Activated CD4-positive, CD25-positive, alpha-beta regulatory T cell (primary cell): ENCODE measurements around the gene DCAF10.
"Not testable (repeated sequence)": the region's sequence is repeated elsewhere in the genome, so short reads cannot be mapped to it uniquely, and the experiment has no call there.

ENCODE experiments used
- DNase-seq, 4 experiments: peaks; one replicate each; lab custom pipeline; 2025; lab: John Stamatoyannopoulos, UW

The DCAF10 gene

DNA sequence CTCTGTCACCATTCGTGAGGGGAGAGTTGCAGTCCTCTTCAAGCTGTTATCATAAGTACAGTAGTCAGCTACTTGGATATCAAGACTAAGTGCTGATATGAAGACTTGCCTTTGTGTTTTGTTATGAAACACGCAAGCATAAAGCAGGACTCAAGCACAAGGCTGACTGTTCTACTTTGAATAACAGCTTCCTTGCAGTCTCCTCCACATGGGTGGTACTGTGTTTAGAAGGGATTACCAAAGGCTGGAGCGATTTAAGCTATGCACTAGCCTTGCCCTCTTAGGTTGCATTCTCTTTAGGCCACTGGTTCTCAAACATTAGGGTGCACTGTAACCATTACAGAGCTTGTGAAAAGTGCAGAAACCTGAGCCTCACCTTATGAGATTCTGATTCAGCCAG lies 61.9 kb downstream of the DCAF10 start:
- no peak for DNase-seq

DNA sequence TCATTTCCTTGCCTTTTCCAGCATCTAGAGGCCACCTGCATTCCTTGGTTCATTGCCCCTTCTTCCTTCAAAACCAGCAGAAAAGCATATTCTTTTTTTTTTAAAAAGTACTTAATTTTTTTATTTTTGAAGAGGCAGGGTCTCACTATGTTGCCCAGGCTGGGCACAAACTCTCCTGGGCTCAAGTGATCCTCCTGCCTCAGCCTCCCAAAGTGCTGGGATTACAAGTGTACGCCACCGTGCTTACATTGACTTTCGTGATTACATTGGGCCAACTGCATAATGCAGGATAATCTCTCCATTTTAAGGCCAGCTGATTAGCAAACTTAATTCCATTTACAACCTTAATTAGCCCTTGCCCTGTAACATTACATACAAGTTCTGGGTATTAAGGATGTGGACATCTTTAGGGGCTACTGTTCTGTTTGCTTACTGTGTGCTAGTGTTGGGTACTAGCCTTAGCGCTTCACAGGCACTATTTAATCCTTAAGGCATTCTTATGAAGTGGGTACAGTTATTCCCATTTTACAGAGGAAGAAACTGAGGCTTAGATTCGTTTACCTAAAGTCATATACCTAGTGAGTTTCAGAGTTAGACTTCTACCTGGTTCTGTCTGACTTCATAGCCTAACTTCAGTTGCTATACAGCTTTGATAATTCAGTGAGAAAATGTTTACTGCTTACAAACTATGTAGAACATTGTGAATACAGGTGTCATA lies 69.6 kb downstream of the DCAF10 start:
- DNase-seq, result no peak

- no peak for DNase-seq
These were observed 70.2 kb downstream of the DCAF10 start for GRCh38 chr9:37870799-37871176.

GRCh38 chr9:37873955-37874354 lies 73.4 kb downstream of the DCAF10 start:
- no peak for DNase-seq

- no peak for DNase-seq
These were observed 75.8 kb downstream of the DCAF10 start for GRCh38 chr9:37876376-37876775.

DNA sequence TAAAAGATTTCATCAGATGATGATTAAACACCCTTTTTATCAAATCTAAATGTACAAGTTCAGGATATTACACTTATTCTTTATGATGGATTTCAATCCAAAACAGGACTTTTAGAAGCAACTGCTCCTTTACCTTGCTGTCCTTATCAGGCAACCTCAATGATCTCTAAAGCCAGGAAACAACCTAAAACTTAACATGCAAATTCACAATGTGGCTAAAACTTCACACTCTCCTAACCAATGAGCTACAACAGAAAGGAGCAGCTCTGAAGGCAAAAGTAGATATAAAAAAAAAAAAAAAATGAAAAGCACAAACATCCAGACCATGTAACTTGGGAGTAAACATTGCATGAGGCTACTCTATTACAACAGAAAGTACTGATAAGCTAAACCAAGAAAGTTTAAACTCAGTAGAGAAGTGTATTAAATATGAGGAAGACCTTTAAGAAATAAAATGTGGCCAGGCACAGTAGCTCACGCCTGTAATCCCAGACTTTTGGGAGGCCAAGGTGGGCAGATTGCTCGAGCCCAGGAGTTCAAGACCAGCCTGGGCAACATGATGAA lies 80.4 kb downstream of the DCAF10 start:
- DNase-seq, result no peak

DNA sequence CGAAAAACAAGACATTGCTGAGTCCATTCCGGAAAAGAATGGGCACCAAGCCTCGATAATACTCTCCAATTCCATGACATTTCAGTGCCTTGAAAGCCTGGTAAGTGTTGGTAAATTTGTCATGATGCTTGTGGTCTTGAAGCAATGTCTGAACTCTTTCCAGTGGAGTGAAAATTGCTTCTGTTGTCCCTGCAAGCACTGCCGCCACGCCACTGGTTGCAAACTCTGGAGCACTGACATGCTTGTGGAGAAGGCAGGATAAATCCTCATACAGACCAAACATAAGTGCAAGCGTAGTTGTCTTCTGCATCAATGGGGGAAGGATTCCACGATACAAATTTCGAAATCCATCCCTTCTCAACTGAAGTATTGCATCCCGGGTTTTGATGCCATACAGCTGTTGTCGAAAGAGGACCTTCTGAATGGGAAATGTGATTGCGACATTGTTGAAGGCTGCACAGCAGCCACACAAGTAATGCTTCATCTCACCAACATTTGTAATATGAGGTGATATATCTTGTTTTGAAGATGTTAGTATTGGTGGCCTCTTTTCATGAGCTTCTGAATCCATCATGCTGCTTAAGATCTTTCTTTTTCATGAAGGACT lies 87.5 kb downstream of the DCAF10 start:
- DNase-seq, result not testable (repeated sequence)

DNA sequence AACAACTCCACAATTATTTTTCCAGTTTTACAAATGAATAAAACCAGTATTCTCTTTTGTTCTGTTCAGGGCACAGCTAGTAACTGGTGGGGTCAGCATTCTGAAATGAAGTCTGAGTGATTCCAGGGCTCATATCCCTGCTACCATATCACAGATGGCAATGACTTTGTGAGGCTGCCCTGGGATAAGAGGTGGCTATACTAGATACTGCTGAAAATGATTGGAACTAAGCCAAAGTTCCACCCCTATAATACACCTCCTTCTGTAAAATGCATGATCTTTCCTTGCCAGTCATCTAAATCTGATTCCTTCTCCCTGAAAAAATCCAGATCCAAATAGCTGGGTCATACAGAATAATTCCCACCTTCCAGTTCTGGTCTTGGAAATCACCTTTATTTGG lies 88.9 kb downstream of the DCAF10 start:
- DNase-seq, result no peak

- not testable (repeated sequence) for DNase-seq
These were observed 90.4 kb downstream of the DCAF10 start for GRCh38 chr9:37891042-37891441.

- DNase-seq, result no peak
These were observed 91.5 kb downstream of the DCAF10 start for GRCh38 chr9:37892063-37892462.

DNA sequence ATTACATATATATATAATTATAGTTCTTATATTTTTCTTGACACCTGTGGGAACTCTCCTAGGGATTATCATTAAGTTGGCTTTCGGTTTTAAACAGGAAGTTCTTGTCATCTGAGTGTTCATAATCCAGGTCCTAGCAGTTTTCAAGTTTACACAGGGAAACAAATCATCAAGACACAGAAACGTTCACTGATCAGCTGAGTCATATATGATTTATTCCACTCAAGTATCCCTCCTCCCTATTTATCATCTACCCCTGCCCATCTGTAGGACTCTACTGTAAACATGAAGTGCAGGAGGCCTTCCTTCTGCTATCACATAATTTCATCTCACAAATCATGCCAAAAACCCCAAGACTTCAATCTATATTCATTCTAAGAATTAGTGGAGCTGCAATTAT lies 97.1 kb downstream of the DCAF10 start:
- no peak for DNase-seq

DNA sequence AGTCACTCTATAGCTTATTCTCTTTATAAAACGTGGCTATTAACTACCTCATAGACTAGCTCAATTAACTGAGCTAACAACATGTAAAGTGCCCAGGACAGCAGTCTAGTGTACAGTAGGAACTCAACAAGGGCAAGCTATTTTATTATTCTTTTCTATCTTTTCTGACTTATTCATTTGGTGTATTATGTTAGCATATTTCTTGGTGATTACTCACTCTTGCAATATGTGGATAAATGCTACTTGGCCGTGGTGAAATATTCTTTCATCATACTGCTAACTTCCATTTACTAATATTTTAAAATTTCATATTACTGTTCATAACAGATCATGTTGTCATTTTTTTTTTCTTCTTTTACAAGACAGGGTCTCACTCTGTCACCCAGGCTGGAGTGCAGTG lies 98.4 kb downstream of the DCAF10 start:
- no peak for DNase-seq

DNA sequence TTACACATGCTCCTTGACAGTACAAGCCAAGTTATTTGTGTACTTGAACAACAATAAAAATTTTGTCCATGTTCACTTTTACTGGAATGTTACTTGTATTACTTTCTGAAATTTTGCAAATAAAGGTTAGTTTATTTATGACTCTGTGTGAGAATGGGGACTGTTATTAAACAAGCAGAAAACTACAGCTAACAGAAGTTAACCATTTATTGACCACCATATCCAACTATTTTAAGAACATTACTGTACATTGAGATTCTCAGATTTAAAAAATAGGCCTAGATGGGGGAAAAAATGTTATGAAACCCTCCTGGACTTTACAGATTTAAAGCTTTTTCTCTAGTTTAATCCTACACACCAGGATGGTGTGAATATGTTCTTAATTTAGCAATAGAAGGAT lies 101.5 kb downstream of the DCAF10 start:
- DNase-seq, result no peak

DNA sequence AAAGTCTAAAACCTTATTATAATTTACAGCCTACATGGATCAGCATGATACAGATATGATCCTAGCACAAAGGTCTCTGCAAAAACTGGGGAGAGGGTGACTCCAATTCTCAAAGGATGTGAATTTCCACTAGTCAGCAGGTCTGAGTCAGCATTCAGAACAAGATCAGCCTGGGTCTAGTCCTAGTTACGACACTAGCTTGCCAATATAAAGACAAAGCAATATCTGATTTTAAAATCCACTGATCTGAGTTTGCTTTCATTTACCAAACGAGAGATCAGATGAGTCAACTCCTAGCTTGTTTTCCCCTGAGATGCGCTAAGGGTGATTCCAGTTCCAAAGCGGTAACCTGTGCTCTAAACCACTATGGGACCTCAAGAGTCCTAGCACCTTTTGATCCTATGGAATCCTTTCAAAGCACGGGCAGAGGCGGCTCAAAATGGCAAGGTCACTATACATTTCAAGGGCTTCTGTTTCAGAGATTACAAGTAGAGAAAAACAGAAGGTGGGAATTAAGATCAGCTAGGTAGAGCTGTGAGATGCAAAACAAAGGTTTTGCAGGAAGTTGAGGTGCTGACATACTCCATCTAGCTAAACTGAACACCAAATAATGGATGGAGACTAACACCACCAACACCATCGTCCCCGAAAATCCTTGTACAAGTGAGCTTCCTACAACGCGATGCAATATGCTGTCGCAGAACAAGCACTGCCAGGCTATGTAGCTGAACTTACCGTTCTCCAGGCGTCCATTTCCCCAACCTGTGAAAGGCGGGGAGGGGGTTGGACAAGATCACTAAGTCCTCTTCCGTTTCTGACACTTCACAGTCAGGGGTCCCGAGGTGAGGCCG lies 102.4 kb downstream of the DCAF10 start:
- no peak for DNase-seq

- peak; percentile 88 to 97 (median 90) for DNase-seq
These were observed 103.2 kb downstream of the DCAF10 start, which contains the start of gene SLC25A51 for GRCh38 chr9:37903647-37904444. Gene SLC25A51 (minus strand): TSS chr9:37904127. CDS start chr9:37888550, 15,577 bp downstream.

- no peak for DNase-seq
These were observed 104.0 kb downstream of the DCAF10 start for GRCh38 chr9:37904445-37905130.

DNA sequence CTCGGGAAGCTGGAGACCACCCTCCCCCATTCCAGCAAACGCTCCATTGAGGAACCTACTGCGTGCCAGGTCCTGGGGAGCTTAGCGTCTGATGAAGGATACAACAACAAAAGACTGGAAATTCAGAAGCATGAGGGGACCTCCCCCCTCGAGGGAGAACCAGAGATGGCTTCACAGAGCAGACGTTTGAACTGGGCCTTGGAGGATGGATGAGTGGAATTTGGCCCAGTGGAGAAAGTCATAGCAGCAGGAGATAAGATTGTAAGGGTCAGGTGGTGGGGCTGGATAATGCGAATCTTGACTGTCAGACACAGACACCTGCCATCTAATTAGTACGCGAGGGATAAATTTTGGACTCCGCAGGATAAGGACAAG lies 104.5 kb downstream of the DCAF10 start:
- DNase-seq, result no peak

DNA sequence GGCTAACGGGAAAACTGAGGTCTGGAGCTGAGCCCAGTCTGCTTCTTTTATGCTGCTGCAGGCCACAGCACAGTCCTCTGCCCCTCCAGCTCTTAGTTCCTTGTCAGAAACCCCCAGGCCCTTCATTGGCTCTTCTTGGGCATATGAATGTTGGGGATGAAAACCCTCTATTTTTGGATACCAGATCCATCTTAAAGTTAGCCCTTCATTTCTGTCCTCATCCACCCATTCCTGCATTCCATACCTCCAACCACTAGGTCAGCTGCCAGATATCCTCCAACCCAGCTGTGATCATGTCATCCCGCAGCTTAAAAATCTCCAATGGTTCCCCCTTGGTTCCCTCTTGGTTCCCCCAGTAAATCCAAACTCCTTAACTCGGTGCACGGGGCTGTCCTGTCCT lies 105.2 kb downstream of the DCAF10 start:
- DNase-seq, result no peak

DNA sequence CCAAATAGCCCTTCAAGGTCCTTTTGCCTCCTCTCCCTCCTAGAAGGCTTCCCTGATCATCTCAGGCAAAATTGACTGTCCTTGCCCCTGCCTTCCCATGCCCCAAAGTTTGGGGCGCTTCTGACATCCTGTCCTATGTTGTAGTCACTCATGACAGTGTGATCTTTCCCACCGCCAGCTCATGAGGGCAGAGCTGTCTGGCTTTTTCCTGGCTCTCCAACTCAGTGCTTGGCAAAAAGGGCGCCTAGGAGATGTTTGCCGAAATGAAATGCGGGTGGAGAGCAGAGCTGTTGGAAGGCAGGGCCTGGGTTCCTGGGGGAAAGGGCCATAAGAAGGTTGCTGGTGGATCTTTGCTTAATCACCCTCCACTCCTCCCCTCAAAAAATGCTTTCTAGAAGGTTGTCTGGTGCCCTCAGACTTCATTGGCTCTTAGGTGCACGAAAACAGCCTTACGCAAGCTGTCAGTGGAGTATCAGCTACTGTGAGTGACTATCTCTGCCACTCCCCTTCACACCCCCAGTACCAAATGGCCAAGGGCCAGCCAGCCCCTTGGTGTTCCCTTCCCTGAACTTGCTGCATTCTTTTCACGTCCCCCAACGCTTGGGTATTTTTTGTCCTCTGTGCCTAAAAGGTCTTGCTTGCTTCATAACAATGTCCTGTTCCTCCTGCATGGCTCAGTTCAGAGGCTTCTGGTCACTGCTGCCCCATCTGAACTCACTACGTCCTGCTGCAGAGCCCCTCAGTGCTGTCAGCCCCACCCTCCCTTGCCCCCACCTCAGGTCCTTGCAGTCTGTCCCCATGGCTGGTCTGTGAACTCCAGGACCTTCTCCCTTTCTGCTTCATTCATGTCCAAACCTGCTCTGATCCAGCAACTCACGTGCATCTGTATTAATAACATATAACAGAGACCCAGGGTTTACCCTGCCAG lies 106.0 kb downstream of the DCAF10 start:
- no peak for DNase-seq

DNA sequence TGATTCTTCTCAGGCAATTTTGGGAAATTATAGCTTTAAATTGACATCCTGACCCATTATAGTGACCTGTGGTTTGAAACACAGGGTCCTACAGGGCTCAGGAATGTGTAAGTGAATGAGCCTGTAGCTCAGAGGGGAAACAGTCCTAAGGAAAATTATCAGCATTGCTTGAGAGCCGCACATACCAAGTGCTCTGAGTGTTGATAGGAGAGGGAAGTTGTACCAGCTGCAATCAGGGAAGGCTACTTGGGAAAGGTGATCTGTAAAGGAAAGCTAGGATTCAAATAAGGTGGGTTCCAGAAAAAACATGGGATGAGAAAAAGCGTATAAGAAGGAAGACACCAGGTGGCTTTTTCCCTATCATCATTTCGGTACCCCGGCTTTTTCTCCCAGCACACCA lies 107.7 kb downstream of the DCAF10 start:
- DNase-seq, result no peak
